GM23338 (cell line): ENCODE data around the gene CNPY1. TPM values are rescaled to one million over a fixed set of nuclear protein-coding genes. Genes with fewer than 3 reads are reported as not detected.
A peak's percentile ranks its signal among the peaks of the same experiment; 100 is the strongest.

Source experiments
- ATAC-seq: fragments of 200-7000 bp; cut with Tn5 transposase; 3 replicates; pipeline ENCODE4 v1.9.1; 2020
- DNase-seq: peaks from one replicate; pipeline ENCODE4 v3.0.0-alpha.2; 2015; ENCODE audit warnings: low spot score
- H2AFZ ChIP-seq: fragments of 200-600 bp; sonication (generic); 2 replicates; pipeline ENCODE4 v1.8.0; 2016; ENCODE audit warnings: antibody characterized with exemption, mild to moderate bottlenecking, moderate library complexity
- H3F3A ChIP-seq: fragments of 200-600 bp; sonication (generic); replicated peaks from 2 replicates; pipeline ENCODE4 v1.8.0; 2017; ENCODE audit warnings: antibody characterized with exemption, mixed run types, low read depth
- H3K27ac ChIP-seq: fragments of 200-600 bp; sonication (generic); 2 replicates; pipeline ENCODE4 v1.6.1; 2016; ENCODE audit warnings: low read depth
- H3K27me3 ChIP-seq: fragments of 200-600 bp; sonication (generic); 2 replicates; pipeline ENCODE4 v1.8.0; 2016; ENCODE audit warnings: mild to moderate bottlenecking, mixed run types, moderate library complexity; ENCODE audit not compliant: insufficient read depth
- H3K36me3 ChIP-seq: fragments of 200-600 bp; sonication (generic); 2 replicates; pipeline ENCODE4 v1.8.0; 2016; ENCODE audit warnings: mild to moderate bottlenecking; ENCODE audit not compliant: insufficient read depth
- H3K4me1 ChIP-seq: fragments of 200-600 bp; sonication (generic); 2 replicates; pipeline ENCODE4 v1.8.0; 2016; ENCODE audit warnings: mild to moderate bottlenecking, moderate library complexity; ENCODE audit not compliant: insufficient read depth
- H3K4me2 ChIP-seq: fragments of 200-600 bp; sonication (generic); 2 replicates; pipeline ENCODE4 v1.7.1; 2017; ENCODE audit warnings: mixed run types
- H3K4me3 ChIP-seq: fragments of 200-600 bp; sonication (generic); 2 replicates; pipeline ENCODE4 v1.6.1; 2016; ENCODE audit warnings: mixed run types
- H3K79me2 ChIP-seq: fragments of 200-600 bp; sonication (generic); replicated peaks from 2 replicates; pipeline ENCODE4 v1.8.0; 2017; ENCODE audit warnings: mild to moderate bottlenecking; ENCODE audit not compliant: insufficient read depth
- H3K9me2 ChIP-seq: fragments of 200-600 bp; sonication (generic); 2 replicates; pipeline ENCODE4 v1.8.0; 2017; ENCODE audit not compliant: insufficient read depth
- H4K20me1 ChIP-seq: fragments of 200-600 bp; sonication (generic); replicated peaks from 2 replicates; pipeline ENCODE4 v1.8.0; 2017; ENCODE audit warnings: mild to moderate bottlenecking; ENCODE audit not compliant: insufficient read depth
- H3K27ac Mint-ChIP-seq: 2 replicates; pipeline ENCODE4 v1.8.0; 2020; ENCODE audit warnings: inconsistent platforms, mild to moderate bottlenecking, moderate library complexity, mixed read lengths
- H3K27me3 Mint-ChIP-seq: 3 replicates; pipeline ENCODE4 v1.8.0; 2022; ENCODE audit warnings: low read depth, mild to moderate bottlenecking, moderate library complexity, mixed read lengths, inconsistent platforms; ENCODE audit not compliant: insufficient read depth, poor library complexity
- H3K36me3 Mint-ChIP-seq: 3 replicates; pipeline ENCODE4 v1.8.0; 2021; ENCODE audit warnings: low read depth, mild to moderate bottlenecking, inconsistent platforms, moderate library complexity, mixed read lengths
- H3K4me1 Mint-ChIP-seq: 3 replicates; pipeline ENCODE4 v1.8.0; 2020; ENCODE audit warnings: mild to moderate bottlenecking, inconsistent platforms, mixed read lengths
- H3K4me3 Mint-ChIP-seq: 3 replicates; pipeline ENCODE4 v1.8.0; 2021; ENCODE audit warnings: moderate library complexity, mild to moderate bottlenecking, inconsistent platforms, mixed read lengths
- H3K9me3 Mint-ChIP-seq: 3 replicates; pipeline ENCODE4 v1.8.0; 2020; ENCODE audit warnings: moderate library complexity, mild to moderate bottlenecking, inconsistent platforms, mixed read lengths
- CREB1 ChIP-seq: fragments of 250-450 bp; sonication (Bioruptor Pico); IDR thresholded peaks from 2 replicates; pipeline ENCODE4 v1.5.0; 2020; ENCODE audit warnings: low read depth, mild to moderate bottlenecking, moderate library complexity
- CTCF ChIP-seq, 2 experiments: fragments of 200-600 bp in 1 of 2; sonication (generic) in 1 of 2; conservative IDR thresholded peaks; 2 replicates each; pipeline versions ENCODE4 v1.5.1 to v1.6.1; 2016 to 2017; ENCODE audit warnings: antibody characterized with exemption in 2 of 2, low read depth in 2 of 2, mild to moderate bottlenecking in 2 of 2, moderate library complexity in 1 of 2
- ETS1 ChIP-seq: IDR thresholded peaks from 2 replicates; pipeline ENCODE4 v1.6.1; 2016; ENCODE audit warnings: antibody characterized with exemption
- EZH2 ChIP-seq: fragments of 200-600 bp; sonication (generic); IDR thresholded peaks from one replicate; pipeline ENCODE4 v1.8.0; 2017; ENCODE audit warnings: antibody characterized with exemption, mild to moderate bottlenecking, low read depth; ENCODE audit not compliant: unreplicated experiment
- EZH2phosphoT487 ChIP-seq: fragments of 200-600 bp; sonication (generic); IDR thresholded peaks from one replicate; pipeline ENCODE4 v1.8.1; 2018; ENCODE audit warnings: antibody characterized with exemption; ENCODE audit not compliant: unreplicated experiment
- NANOG ChIP-seq: IDR thresholded peaks from 2 replicates; pipeline ENCODE4 v1.6.1; 2016; ENCODE audit warnings: antibody characterized with exemption, borderline replicate concordance
- STAT1 ChIP-seq: IDR thresholded peaks from one replicate; pipeline ENCODE4 v1.6.1; 2016; ENCODE audit warnings: antibody characterized with exemption; ENCODE audit not compliant: unreplicated experiment
- ZNF331 ChIP-seq: fragments of 250-450 bp; sonication (Bioruptor Pico); IDR thresholded peaks from 2 replicates; pipeline ENCODE4 v1.5.0; 2020; ENCODE audit warnings: low read depth, mild to moderate bottlenecking, moderate library complexity
- polyA plus RNA-seq: library from polyadenylated mRNA; unstranded; fragments of >200 nt; fragmentation: Nextera tagmentation; extraction: Ambion mirVana; gene quantifications from 2 replicates; pipeline ENCODE4 v1.2.1, GENCODE V29; 2016
- total RNA-seq: library from RNA; depleted of rRNA; stranded (reverse); fragments of >200 nt; shearing (Covaris generic); gene quantifications from 2 replicates; pipeline ENCODE4 v1.2.3, GENCODE V29; 2014

Gene CNPY1
- total and polyA plus RNA-seq, 2 experiments from 2014 or later = not detected

GRCh38 chr7:155456738-155457543 lies 89.4 kb downstream of the CNPY1 start:
- Histone ChIP-seq H3K9me2 (no peaks in the 10 kb centered on the region), H3K4me3 (peak overlapping the region; percentile 46), H3K27me3 (peaks cover 97% of the 10 kb centered on the region), H2AFZ (no peak overlapping the region), H3K4me1 (peaks cover 48% of the 10 kb centered on the region), H3K27ac (no peak overlapping the region), H3K36me3 (no peaks in the 10 kb centered on the region), H4K20me1 (peaks cover 32% of the 10 kb centered on the region), H3K79me2 (no peaks in the 10 kb centered on the region), H3F3A (peaks cover 29% of the 10 kb centered on the region), H3K4me2 (peak overlapping the region; percentile 74)
- DNase-seq (peak; percentile 84), ATAC-seq (peak; percentile 9)
- H3K4me1 Mint-ChIP-seq = peaks cover 17% of the 10 kb centered on the region
- H3K9me3 Mint-ChIP-seq = no peaks in the 10 kb centered on the region; the same call in 1 of the 3 replicates
- H3K36me3 Mint-ChIP-seq = no peaks in the 10 kb centered on the region
- no peak overlapping the region for H3K27ac Mint-ChIP-seq
- peaks cover 95% of the 10 kb centered on the region for H3K27me3 Mint-ChIP-seq
- TF ChIP-seq EZH2 (peak; percentile 95), CREB1 (peak; percentile 79), EZH2phosphoT487 (peak; percentile 89), NANOG (no peak)
- H3K4me3 Mint-ChIP-seq = peak overlapping the region; percentile 36; the same call in 2 of the 3 replicates

GRCh38 chr7:155455776-155456737 lies 90.3 kb downstream of the CNPY1 start:
- H3K4me3 Mint-ChIP-seq = peak overlapping the region; percentile 36; the same call in 1 of the 3 replicates
- H3K9me3 Mint-ChIP-seq = peaks cover 6% of the 10 kb centered on the region; the same call in 2 of the 3 replicates
- no peak for DNase-seq

GRCh38 chr7:155455132-155455693 lies 91.1 kb downstream of the CNPY1 start:
- Mint-ChIP-seq H3K4me1 (peaks cover 24% of the 10 kb centered on the region), H3K36me3 (no peaks in the 10 kb centered on the region), H3K4me3 (no peak overlapping the region; the same call in 2 of the 3 replicates), H3K27me3 (peaks cover 95% of the 10 kb centered on the region), H3K9me3 (peaks cover 9% of the 10 kb centered on the region; the same call in 2 of the 3 replicates), H3K27ac (no peak overlapping the region)
- H2AFZ ChIP-seq = no peak overlapping the region
- no peak for DNase-seq
- H3K4me3 ChIP-seq = peak overlapping the region; percentile 40; the same call in 1 of the 2 replicates
- H3K27me3 ChIP-seq = peaks cover 97% of the 10 kb centered on the region
- peaks cover 51% of the 10 kb centered on the region for H3K4me1 ChIP-seq
- peaks cover 26% of the 10 kb centered on the region for H4K20me1 ChIP-seq
- no peak overlapping the region for H3K27ac ChIP-seq
- H3K9me2 ChIP-seq = no peaks in the 10 kb centered on the region
- no peaks in the 10 kb centered on the region for H3K36me3 ChIP-seq
- no peaks in the 10 kb centered on the region for H3K79me2 ChIP-seq
- TF ChIP-seq ETS1 (no peak), EZH2phosphoT487 (peak; percentile 91), EZH2 (peak; percentile 99), ZNF331 (CRISPR knock-in tag) (no peak), STAT1 (no peak), CTCF (conservative IDR thresholded peaks at IDR 0.05; ENCODE audit: low read depth in 2 of 2) (no peak)
- no peak overlapping the region; the same call in 1 of the 2 replicates for H3K4me2 ChIP-seq
- peaks cover 35% of the 10 kb centered on the region for H3F3A ChIP-seq
- no peak for ATAC-seq

More at GRCh38 chr7:155455776-155456737, 90.3 kb downstream of the CNPY1 start:
- Mint-ChIP-seq H3K4me1 (peaks cover 21% of the 10 kb centered on the region), H3K27ac (no peak overlapping the region), H3K36me3 (no peaks in the 10 kb centered on the region), H3K27me3 (peaks cover 95% of the 10 kb centered on the region)
- H3K27me3 ChIP-seq = peaks cover 97% of the 10 kb centered on the region
- peaks cover 53% of the 10 kb centered on the region for H3K4me1 ChIP-seq
- H2AFZ ChIP-seq = no peak overlapping the region
- H3K4me3 ChIP-seq = peak overlapping the region; percentile 46; the same call in 1 of the 2 replicates
- no peak overlapping the region for H3K27ac ChIP-seq
- H3F3A ChIP-seq = peaks cover 35% of the 10 kb centered on the region
- no peaks in the 10 kb centered on the region for H3K36me3 ChIP-seq
- no peak for ATAC-seq
- peaks cover 32% of the 10 kb centered on the region for H4K20me1 ChIP-seq
- TF ChIP-seq ZNF331 (CRISPR knock-in tag) = no peak
- peak; percentile 97 for TF ChIP-seq EZH2
- H3K4me2 ChIP-seq = peak overlapping the region; percentile 74
- H3K9me2 ChIP-seq = no peaks in the 10 kb centered on the region
- no peaks in the 10 kb centered on the region for H3K79me2 ChIP-seq
